Measurements from ENCODE around the gene PSMC3IP.

GRCh38 chr17:42560246-42560645 is 17.3 kb downstream of the PSMC3IP start:
- no peak for TF ChIP-seq EZH2 (IDR thresholded peaks at IDR 0.05; ENCODE audit: low read length)
- TF ChIP-seq, protein P1, sequence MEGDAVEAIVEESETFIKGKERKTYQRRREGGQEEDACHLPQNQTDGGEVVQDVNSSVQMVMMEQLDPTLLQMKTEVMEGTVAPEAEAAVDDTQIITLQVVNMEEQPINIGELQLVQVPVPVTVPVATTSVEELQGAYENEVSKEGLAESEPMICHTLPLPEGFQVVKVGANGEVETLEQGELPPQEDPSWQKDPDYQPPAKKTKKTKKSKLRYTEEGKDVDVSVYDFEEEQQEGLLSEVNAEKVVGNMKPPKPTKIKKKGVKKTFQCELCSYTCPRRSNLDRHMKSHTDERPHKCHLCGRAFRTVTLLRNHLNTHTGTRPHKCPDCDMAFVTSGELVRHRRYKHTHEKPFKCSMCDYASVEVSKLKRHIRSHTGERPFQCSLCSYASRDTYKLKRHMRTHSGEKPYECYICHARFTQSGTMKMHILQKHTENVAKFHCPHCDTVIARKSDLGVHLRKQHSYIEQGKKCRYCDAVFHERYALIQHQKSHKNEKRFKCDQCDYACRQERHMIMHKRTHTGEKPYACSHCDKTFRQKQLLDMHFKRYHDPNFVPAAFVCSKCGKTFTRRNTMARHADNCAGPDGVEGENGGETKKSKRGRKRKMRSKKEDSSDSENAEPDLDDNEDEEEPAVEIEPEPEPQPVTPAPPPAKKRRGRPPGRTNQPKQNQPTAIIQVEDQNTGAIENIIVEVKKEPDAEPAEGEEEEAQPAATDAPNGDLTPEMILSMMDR (optimal IDR thresholded peaks at IDR 0.05 in 1 of 3, IDR thresholded peaks at IDR 0.05 in 1 of 3, conservative IDR thresholded peaks at IDR 0.05 in 1 of 3; ENCODE audit: extremely low read depth in 1 of 3, insufficient read depth in 2 of 3, low read length in 3 of 3): no peak
